Choroid plexus epithelial cell (primary cell): ENCODE results near the gene STK38L.

ENCODE experiments used
- DNase-seq: peaks from one replicate; pipeline ENCODE4 v3.0.0-alpha.2; 2010; ENCODE audit warnings: low read depth
- H3K4me3 ChIP-seq: 2 replicates; pipeline ENCODE4 v1.5.1; 2011; ENCODE audit warnings: low read depth, mild to moderate bottlenecking, control low read depth, low read length, moderate library complexity
- CTCF ChIP-seq: conservative IDR thresholded peaks from 2 replicates; pipeline ENCODE4 v1.5.1; 2011; ENCODE audit warnings: low read depth, mild to moderate bottlenecking, control low read depth, inconsistent platforms, low read length, moderate library complexity

The STK38L gene

DNA sequence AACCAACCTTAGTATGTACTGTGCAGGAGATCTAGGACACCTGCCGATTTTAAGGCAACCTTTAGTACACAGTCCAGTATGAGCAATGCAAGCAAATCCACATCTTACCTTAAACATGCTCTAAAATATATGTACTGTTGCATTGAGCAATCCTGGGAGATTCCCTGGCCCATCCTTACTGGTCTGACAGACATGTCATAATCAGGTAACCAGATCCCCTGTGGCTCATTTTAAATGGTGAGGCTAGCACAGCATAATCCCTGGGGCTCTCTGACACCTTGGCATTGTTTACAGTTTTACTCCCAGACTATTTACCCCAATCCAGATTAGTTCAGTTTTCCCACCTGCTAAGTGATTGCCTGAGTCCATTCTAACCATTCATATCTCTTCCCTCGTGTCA lies 103.7 kb downstream of the STK38L start:
- DNase-seq = no peak
- TF ChIP-seq CTCF = no peak
- H3K4me3 ChIP-seq = no peak overlapping the region

GRCh38 chr12:27351476-27351875 lies 107.4 kb downstream of the STK38L start:
- no peak for TF ChIP-seq CTCF
- no peak overlapping the region for H3K4me3 ChIP-seq
- DNase-seq = no peak

GRCh38 chr12:27355486-27355885 lies 111.4 kb downstream of the STK38L start:
- DNase-seq = no peak
- TF ChIP-seq CTCF = no peak

DNA sequence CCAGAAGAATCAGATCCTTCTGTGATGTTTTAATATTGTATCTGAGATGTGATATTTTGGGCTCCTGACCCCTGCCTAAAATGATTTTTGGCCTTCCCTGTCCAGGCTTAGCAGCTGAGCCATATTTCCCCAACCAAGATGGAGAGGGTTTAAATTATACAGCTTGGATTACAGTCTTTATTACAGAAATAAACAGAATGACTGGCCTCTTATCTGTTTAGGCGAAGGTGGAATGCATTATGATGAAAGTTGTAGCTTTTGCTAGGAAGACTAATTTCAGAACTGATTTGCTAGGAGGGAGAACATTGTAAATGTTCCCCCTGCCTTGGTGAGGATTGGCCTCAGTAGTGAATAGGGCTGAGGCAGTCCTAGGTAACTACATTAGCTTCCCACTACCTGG lies 111.9 kb downstream of the STK38L start:
- no peak overlapping the region for H3K4me3 ChIP-seq
- TF ChIP-seq CTCF = no peak
- DNase-seq = peak; percentile 5

More at GRCh38 chr12:27355486-27355885, 111.4 kb downstream of the STK38L start:
- H3K4me3 ChIP-seq = no peak overlapping the region

- TF ChIP-seq CTCF = no peak
- no peak overlapping the region for H3K4me3 ChIP-seq
- no peak for DNase-seq
These were observed 115.7 kb downstream of the STK38L start for GRCh38 chr12:27359578-27360340.

GRCh38 chr12:27361372-27361771 lies 117.3 kb downstream of the STK38L start:
- no peak for DNase-seq
- no peak overlapping the region for H3K4me3 ChIP-seq

More at GRCh38 chr12:27361372-27361771, 117.3 kb downstream of the STK38L start:
- no peak for TF ChIP-seq CTCF
